ENCODE data around the gene ZC3HAV1.
"Not testable (repeated sequence)": the region's sequence is repeated elsewhere in the genome, so short reads cannot be mapped to it uniquely, and the experiment has no call there.

Gene ZC3HAV1

GRCh38 chr7:139112741-139113250 is 3.3 kb upstream of the ZC3HAV1 start:
- DNase-seq: no peak

DNA sequence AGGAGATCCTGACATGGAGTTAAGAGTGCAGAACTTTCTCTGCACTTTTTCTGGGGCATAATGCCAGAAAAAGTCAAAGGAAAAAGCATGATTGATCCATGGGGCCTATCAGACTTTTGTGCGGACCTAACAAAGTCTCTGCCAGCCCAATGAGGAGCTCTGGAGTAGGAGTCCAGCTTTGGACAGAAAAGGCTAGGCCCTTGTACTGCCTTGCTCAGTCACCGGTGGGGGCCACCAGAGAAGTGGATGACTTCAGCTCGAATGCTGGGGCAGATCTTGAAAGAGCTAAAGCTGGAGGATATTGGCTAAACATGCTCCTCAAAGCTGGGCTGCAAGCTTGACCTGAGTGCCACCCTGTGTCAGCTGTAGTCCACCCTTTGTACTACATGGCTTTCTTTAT is 2.8 kb upstream of the ZC3HAV1 start:
- no peak for DNase-seq

- DNase-seq: no peak
Measured at GRCh38 chr7:139111811-139112301, 2.3 kb upstream of the ZC3HAV1 start.

DNA sequence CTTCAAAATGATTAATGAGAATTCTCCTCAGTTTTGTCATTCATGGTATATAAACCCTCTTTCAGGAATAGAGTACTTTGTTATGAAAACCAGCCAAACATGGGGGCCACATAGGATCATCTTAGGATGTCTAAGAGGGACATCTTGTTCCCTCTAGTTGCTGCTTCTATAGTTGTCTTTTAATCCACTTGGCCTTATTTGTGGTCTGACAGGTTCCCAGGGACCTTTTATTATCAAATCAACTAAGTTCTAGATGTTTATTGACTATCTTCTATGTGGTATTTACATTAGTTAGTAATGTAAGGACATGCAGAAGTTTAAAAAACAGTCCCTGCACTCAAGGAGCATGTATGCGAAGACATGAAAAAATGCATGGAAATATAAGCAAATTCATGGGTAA is 1.6 kb upstream of the ZC3HAV1 start:
- no peak for DNase-seq

DNA sequence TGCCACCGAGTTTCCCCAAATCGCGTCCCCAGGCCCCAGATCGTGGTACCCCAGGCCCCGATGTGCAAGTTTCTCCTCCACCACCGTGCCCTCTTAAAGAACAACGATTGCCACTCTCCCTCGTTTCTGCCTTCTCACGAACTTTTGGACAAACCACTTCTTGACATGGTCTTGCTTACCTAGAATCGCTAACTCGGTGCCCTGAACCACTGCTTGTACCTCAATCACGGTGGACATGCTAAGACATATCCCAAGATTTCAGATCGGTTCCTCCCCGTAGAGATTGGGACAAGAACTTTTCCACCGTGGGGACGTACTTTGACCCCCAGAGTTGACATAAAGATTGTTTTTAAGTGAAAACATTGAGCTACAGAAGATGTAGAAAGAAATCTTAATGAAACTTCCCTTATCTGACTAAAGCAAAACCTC is 477 bp upstream of the ZC3HAV1 start:
- DNase-seq: no peak

- peak in 24 of 51 donors; percentile 5 to 60 (median 37) for DNase-seq
Measured at GRCh38 chr7:139108266-139109187, 993 bp downstream of the ZC3HAV1 start.

GRCh38 chr7:139106959-139107358 is 2.6 kb downstream of the ZC3HAV1 start:
- no peak for DNase-seq

- DNase-seq: not testable (repeated sequence)
Measured at GRCh38 chr7:139106227-139106626, 3.3 kb downstream of the ZC3HAV1 start.

- DNase-seq: no peak
Measured at GRCh38 chr7:139105484-139105883, 4.0 kb downstream of the ZC3HAV1 start.

GRCh38 chr7:139104091-139104450 is 5.4 kb downstream of the ZC3HAV1 start:
- DNase-seq: no peak

GRCh38 chr7:139103057-139103815 is 6.3 kb downstream of the ZC3HAV1 start:
- DNase-seq: no peak

DNA sequence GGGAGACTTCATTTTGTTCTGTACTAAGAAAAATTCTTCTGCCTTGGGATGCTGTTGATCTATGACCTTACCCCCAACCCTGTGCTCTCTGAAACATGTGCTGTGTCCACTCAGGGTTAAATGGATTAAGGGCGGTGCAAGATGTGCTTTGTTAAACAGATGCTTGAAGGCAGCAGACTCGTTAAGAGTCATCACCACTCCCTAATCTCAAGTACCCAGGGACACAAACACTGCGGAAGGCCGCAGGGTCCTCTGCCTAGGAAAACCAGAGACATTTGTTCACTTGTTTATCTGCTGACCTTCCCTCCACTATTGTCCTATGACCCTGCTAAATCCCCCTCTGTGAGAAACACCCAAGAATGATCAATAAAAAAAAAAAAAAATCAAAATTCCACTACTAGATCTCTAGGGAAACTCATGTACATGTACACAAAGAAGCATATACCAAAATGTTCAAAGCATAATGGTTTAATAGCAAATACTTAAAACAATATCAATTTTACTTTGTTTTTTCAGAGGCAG is 7.8 kb downstream of the ZC3HAV1 start:
- not testable (repeated sequence) for DNase-seq

- no peak for DNase-seq
Measured at GRCh38 chr7:139099172-139099947, 10.2 kb downstream of the ZC3HAV1 start.

- DNase-seq: no peak
Measured at GRCh38 chr7:139095194-139095659, 14.3 kb downstream of the ZC3HAV1 start.

DNA sequence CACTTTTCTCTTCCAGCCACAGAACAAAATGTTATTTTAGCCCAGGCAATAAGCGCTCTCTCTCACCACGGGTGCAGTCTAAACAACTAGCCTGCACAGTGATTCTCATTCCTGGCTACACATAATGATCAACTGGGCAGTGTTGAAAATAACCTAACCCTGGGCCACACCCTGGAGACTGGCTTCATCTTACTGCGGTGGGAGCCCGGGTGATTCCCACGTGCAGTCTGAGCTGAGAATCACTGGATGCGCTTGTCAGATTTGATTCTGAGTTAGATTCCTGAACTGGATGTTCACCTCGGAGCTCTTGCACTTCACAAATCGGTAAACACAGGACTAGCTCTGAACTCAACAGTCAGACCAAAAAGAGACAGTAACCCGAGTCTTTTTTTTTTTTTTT is 14.9 kb downstream of the ZC3HAV1 start:
- no peak for DNase-seq

DNA sequence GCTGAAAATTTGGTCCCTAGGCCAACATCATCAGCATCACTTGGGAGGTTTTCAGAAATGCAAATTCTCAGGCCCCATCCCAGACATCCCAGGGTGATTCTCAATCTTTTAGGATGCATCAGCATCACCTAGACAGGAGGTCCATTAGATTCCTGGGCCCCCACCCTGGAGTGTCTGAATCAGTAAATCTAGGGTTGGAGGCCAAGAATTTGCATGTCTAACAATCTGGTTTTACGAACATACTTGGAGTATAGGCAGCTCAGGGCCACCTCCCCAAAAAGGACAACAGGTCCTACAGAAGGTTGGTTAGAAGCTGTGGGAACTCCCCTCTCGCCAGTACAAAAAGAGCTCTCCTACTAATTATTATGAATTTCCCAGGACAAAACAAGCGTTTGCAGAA is 15.5 kb downstream of the ZC3HAV1 start:
- DNase-seq: no peak

- not testable (repeated sequence) for DNase-seq
Measured at GRCh38 chr7:139093512-139093911, 16.0 kb downstream of the ZC3HAV1 start.

DNA sequence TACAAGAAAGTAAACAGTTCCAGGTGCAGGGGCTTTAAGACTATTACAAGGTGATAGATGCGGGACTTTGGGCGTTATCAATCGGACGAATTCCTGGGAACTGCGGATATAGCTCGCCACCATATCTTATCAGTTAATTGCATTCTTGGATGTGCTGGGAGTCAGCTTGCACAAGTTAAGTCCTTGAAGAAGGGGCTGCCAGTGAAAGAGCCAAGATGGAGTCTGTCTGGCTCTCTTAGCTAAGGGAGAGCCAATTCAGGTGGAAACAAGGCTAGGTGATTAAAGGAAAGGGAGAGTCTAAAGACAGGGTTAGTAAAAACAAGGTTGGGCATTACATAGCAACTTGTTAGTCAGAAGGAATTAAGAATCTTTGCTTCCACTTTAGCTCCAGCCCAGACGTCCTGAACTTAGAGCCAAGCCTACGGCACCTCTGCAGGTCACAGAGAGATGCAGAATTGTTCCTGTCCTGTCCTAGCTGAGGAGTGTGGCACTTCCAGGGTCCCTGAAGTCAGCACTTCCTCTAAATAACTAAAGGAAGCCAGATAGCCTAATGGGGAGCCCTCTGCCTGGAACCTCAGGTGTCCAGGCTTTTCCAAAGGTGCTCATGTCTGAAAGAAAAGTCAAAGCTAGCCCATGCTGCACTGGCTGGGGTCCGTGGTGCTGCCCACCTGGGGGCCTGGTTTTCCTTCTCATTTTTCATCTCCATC is 17.3 kb downstream of the ZC3HAV1 start:
- DNase-seq: no peak

GRCh38 chr7:139091677-139091996 is 17.9 kb downstream of the ZC3HAV1 start:
- no peak for DNase-seq

GRCh38 chr7:139089118-139089517 is 20.4 kb downstream of the ZC3HAV1 start:
- no peak for DNase-seq

GRCh38 chr7:139088268-139088667 is 21.3 kb downstream of the ZC3HAV1 start:
- no peak for DNase-seq

Measured in hypothalamus (tissue), 51 donors.